HepG2 (cell line): ENCODE measurements around the gene TIAM1. TPM values are rescaled to one million over a fixed set of nuclear protein-coding genes. Genes with fewer than 3 reads are reported as not detected.

Experiments used
- CEBPG ChIP-seq: IDR thresholded peaks from 2 replicates; pipeline ENCODE4 v1.6.1; 2016
- GZF1 ChIP-seq: sonication (generic); formaldehyde crosslinking; IDR thresholded peaks from 2 replicates; pipeline ENCODE4 v1.5.1; 2020; ENCODE audit warnings: mild to moderate bottlenecking, missing genetic modification reagents
- HMG20B ChIP-seq: conservative IDR thresholded peaks from 2 replicates; pipeline ENCODE4 v1.6.1; 2016; ENCODE audit warnings: missing genetic modification reagents, missing compliant biosample characterization
- ZBTB1 ChIP-seq: sonication (generic); formaldehyde crosslinking; IDR thresholded peaks from 2 replicates; pipeline ENCODE4 v1.4.0; 2020; ENCODE audit warnings: missing genetic modification reagents, borderline replicate concordance
- ZBTB44 ChIP-seq: sonication (generic); formaldehyde crosslinking; IDR thresholded peaks from 2 replicates; pipeline ENCODE4 v1.4.0; 2020; ENCODE audit warnings: missing genetic modification reagents
- ZHX2 ChIP-seq, 2 experiments: sonication (generic) in 1 of 2; formaldehyde crosslinking in 1 of 2; IDR thresholded peaks; 2 replicates each; pipeline versions ENCODE4 v1.6.1 to v1.9.0; 2014 to 2022; ENCODE audit warnings: antibody characterized with exemption in 1 of 2, borderline replicate concordance in 1 of 2, inconsistent platforms in 1 of 2, low read depth in 1 of 2, missing genetic modification reagents in 1 of 2
- ZNF24 ChIP-seq: fragments of 450-650 bp; IDR thresholded peaks from 2 replicates; pipeline ENCODE4 v1.6.1; 2017; ENCODE audit warnings: antibody characterized with exemption, mild to moderate bottlenecking
- ZNF282 ChIP-seq: fragments of 450-650 bp; IDR thresholded peaks from 2 replicates; pipeline ENCODE4 v1.6.1; 2018; ENCODE audit not compliant: partially characterized antibody
- ZNF678 ChIP-seq: sonication (generic); formaldehyde crosslinking; IDR thresholded peaks from 2 replicates; pipeline ENCODE4 v1.4.0; 2020; ENCODE audit warnings: mild to moderate bottlenecking, missing genetic modification reagents
- polyA plus RNA-seq, 8 experiments: library from polyadenylated mRNA; depleted of rRNA in 3 of 8; stranded (reverse) in 7 of 8; unstranded in 1 of 8; fragments of >200 nt; fragmentation: Illumina TruSeq in 4 of 8; extraction: Trizol in 4 of 8; gene quantifications; 2 replicates each; pipeline versions ENCODE4 v1.2.1 to v1.2.3, GENCODE V29; 2011 to 2016; ENCODE audit warnings: low read depth in 4 of 8, missing spikeins in 1 of 8, mixed read lengths in 1 of 8; ENCODE audit not compliant: insufficient read depth in 1 of 8
- total RNA-seq, 5 experiments: library from RNA; depleted of rRNA; stranded (reverse); fragments of >200 nt; fragmentation: Illumina TruSeq; extraction: Trizol; gene quantifications; 2 replicates each; pipeline ENCODE4 v1.2.3, GENCODE V29; 2016; ENCODE audit warnings: low read depth in 1 of 5

The TIAM1 gene
- total and polyA plus RNA-seq, 2 of the 13 experiments (the other 11 are each of a cell fraction or from before 2014, with no cell fraction given), result 0.13 to 0.24 TPM

DNA sequence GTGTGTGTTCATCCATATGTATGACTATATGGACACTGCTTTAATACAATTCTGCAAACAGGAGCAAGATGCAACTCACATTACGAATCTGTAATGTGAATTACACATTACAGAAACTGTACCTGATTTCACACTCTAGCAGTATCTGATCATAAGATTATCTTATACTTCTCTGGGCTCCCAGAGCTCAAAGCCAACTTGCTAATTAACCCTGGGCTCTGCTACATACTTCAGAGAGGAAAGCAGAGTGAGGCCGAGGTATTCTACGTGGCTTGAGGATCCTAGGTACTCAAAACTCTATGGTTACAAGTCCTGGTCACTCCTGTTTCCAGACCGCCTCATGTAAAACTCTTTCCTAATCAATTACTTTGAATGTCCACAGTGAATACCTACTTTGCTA, 156.6 kb downstream of the TIAM1 start (continued):
- no peak for TF ChIP-seq ZHX2 (IDR thresholded peaks at IDR 0.05; ENCODE audit: low read depth)
- no peak for TF ChIP-seq ZHX2 (CRISPR knock-in tag; IDR thresholded peaks at IDR 0.05; ENCODE audit: borderline replicate concordance)
- TF ChIP-seq ZNF24, result no peak
- TF ChIP-seq ZNF282, result no peak
- TF ChIP-seq ZBTB44 (CRISPR knock-in tag), result no peak
- TF ChIP-seq GZF1 (CRISPR knock-in tag), result no peak
- TF ChIP-seq ZBTB1, result no peak
- TF ChIP-seq ZNF678 (CRISPR knock-in tag), result no peak
- TF ChIP-seq CEBPG (CRISPR knock-in tag), result no peak
- no peak for TF ChIP-seq HMG20B (CRISPR knock-in tag)
